WTC11 (cell line): ENCODE results near the gene CCL22. TPM values are rescaled to one million over a fixed set of nuclear protein-coding genes. Genes with fewer than 3 reads are reported as not detected.

ENCODE experiments used
- ATAC-seq: fragments of 200-7000 bp; cut with Tn5 transposase; 2 replicates; pipeline ENCODE4 v1.10.0; 2021; ENCODE audit warnings: mild to moderate bottlenecking, moderate library complexity
- CTCF ChIA-PET: fragments of 300-600 bp; sonication (Branson Sonifier 250); formaldehyde crosslinking; loops from one replicate; lab custom pipeline; 2021; ENCODE audit warnings: antibody characterized with exemption; lab: Charles Lee
- POLR2A ChIA-PET: fragments of 350-600 bp; sonication (Branson Sonifier 250); formaldehyde crosslinking; loops from one replicate; lab custom pipeline; 2021; ENCODE audit warnings: antibody characterized with exemption; lab: Charles Lee
- DNase-seq: peaks from one replicate; pipeline ENCODE4 v3.0.0; 2021; ENCODE audit warnings: low spot score
- H3K27ac Mint-ChIP-seq: 2 replicates; pipeline ENCODE4 v1.8.0; 2021; ENCODE audit warnings: mixed read lengths
- H3K27me3 Mint-ChIP-seq: 2 replicates; pipeline ENCODE4 v1.8.0; 2021; ENCODE audit warnings: low read depth, mild to moderate bottlenecking, moderate library complexity, mixed read lengths
- H3K36me3 Mint-ChIP-seq: 2 replicates; pipeline ENCODE4 v1.8.0; 2021; ENCODE audit warnings: mixed read lengths
- H3K4me1 Mint-ChIP-seq: 2 replicates; pipeline ENCODE4 v1.8.0; 2022; ENCODE audit warnings: mixed read lengths
- H3K4me3 Mint-ChIP-seq: 2 replicates; pipeline ENCODE4 v1.8.0; 2021; ENCODE audit warnings: mild to moderate bottlenecking, moderate library complexity, mixed read lengths
- H3K9me3 Mint-ChIP-seq: 2 replicates; pipeline ENCODE4 v1.8.0; 2021; ENCODE audit warnings: mixed read lengths
- ARID4B ChIP-seq: sonication (generic); formaldehyde crosslinking; IDR thresholded peaks from 2 replicates; pipeline ENCODE4 v1.8.0; 2023; ENCODE audit warnings: missing genetic modification reagents, mild to moderate bottlenecking, borderline replicate concordance
- ATF3 ChIP-seq: sonication (generic); formaldehyde crosslinking; conservative IDR thresholded peaks from 2 replicates; pipeline ENCODE4 v1.8.1; 2022; ENCODE audit warnings: mild to moderate bottlenecking, missing genetic modification reagents
- ATF6 ChIP-seq: sonication (generic); formaldehyde crosslinking; IDR thresholded peaks from 2 replicates; pipeline ENCODE4 v1.8.1; 2023; ENCODE audit warnings: mild to moderate bottlenecking, missing genetic modification reagents
- CBFB ChIP-seq: sonication (generic); formaldehyde crosslinking; IDR thresholded peaks from 2 replicates; pipeline ENCODE4 v1.8.1; 2022; ENCODE audit warnings: mild to moderate bottlenecking, low read depth, missing genetic modification reagents
- ELF4 ChIP-seq: sonication (generic); formaldehyde crosslinking; IDR thresholded peaks from 2 replicates; pipeline ENCODE4 v1.8.1; 2022; ENCODE audit warnings: low read depth, mild to moderate bottlenecking, moderate library complexity, missing genetic modification reagents
- ESRRA ChIP-seq: sonication (generic); formaldehyde crosslinking; IDR thresholded peaks from 2 replicates; pipeline ENCODE4 v1.8.1; 2022; ENCODE audit warnings: mild to moderate bottlenecking, missing genetic modification reagents, borderline replicate concordance
- ETV6 ChIP-seq: sonication (generic); formaldehyde crosslinking; IDR thresholded peaks from 2 replicates; pipeline ENCODE4 v1.8.1; 2022; ENCODE audit warnings: mild to moderate bottlenecking, missing genetic modification reagents
- FOXK1 ChIP-seq: sonication (generic); formaldehyde crosslinking; IDR thresholded peaks from 2 replicates; pipeline ENCODE4 v1.8.0; 2022; ENCODE audit warnings: mild to moderate bottlenecking, moderate library complexity, missing genetic modification reagents
- FOXP4 ChIP-seq: sonication (generic); formaldehyde crosslinking; IDR thresholded peaks from 2 replicates; pipeline ENCODE4 v1.8.0; 2022; ENCODE audit warnings: mild to moderate bottlenecking, missing genetic modification reagents
- HMGA2 ChIP-seq: fragments of 250-450 bp; sonication (Bioruptor Pico); IDR thresholded peaks from 2 replicates; pipeline ENCODE4 v1.4.0; 2021; ENCODE audit warnings: mild to moderate bottlenecking, moderate library complexity
- JAZF1 ChIP-seq: fragments of 250-450 bp; sonication (Bioruptor Pico); IDR thresholded peaks from 2 replicates; pipeline ENCODE4 v1.9.0; 2021; ENCODE audit warnings: moderate library complexity, mild to moderate bottlenecking, inconsistent platforms
- KAT7 ChIP-seq: sonication (generic); formaldehyde crosslinking; IDR thresholded peaks from 2 replicates; pipeline ENCODE4 v1.8.1; 2023; ENCODE audit warnings: missing genetic modification reagents, mild to moderate bottlenecking, borderline replicate concordance
- NFYB ChIP-seq: sonication (generic); formaldehyde crosslinking; conservative IDR thresholded peaks from 2 replicates; pipeline ENCODE4 v1.8.0; 2022; ENCODE audit warnings: low read depth, missing genetic modification reagents
- RELA ChIP-seq: sonication (generic); formaldehyde crosslinking; IDR thresholded peaks from 2 replicates; pipeline ENCODE4 v1.8.1; 2022; ENCODE audit warnings: missing genetic modification reagents, mild to moderate bottlenecking, borderline replicate concordance
- USF1 ChIP-seq: sonication (generic); formaldehyde crosslinking; IDR thresholded peaks from 2 replicates; pipeline ENCODE4 v1.8.0; 2022; ENCODE audit warnings: mild to moderate bottlenecking, missing genetic modification reagents
- ZNF232 ChIP-seq: sonication (generic); formaldehyde crosslinking; IDR thresholded peaks from 2 replicates; pipeline ENCODE4 v1.8.0; 2022; ENCODE audit warnings: mild to moderate bottlenecking, missing genetic modification reagents
- ZNF423 ChIP-seq: fragments of 250-450 bp; sonication (Bioruptor Pico); IDR thresholded peaks from 2 replicates; pipeline ENCODE4 v2.1.2; 2022; ENCODE audit warnings: mild to moderate bottlenecking, moderate library complexity
- ZNF425 ChIP-seq: fragments of 250-450 bp; sonication (Bioruptor Pico); conservative IDR thresholded peaks from 2 replicates; pipeline ENCODE4 v1.9.0; 2021; ENCODE audit warnings: mild to moderate bottlenecking
- ZNF532 ChIP-seq: fragments of 250-450 bp; sonication (Bioruptor Pico); IDR thresholded peaks from 2 replicates; pipeline ENCODE4 v1.9.0; 2021; ENCODE audit warnings: mild to moderate bottlenecking, borderline replicate concordance
- total RNA-seq: library from RNA; stranded (reverse); gene quantifications from 3 replicates; pipeline ENCODE4 v1.2.3, GENCODE V29; 2021

The CCL22 gene
- total RNA-seq, 1 experiment from 2014 or later: 0.35 TPM

GRCh38 chr16:57389087-57389468 lies 30.5 kb downstream of the CCL22 start:
- no peak for TF ChIP-seq ZNF532 (CRISPR knock-in tag)
- no peak for TF ChIP-seq ATF6 (CRISPR knock-in tag)
- no peak for TF ChIP-seq FOXK1 (CRISPR knock-in tag)
- TF ChIP-seq FOXP4 (CRISPR knock-in tag): no peak
- TF ChIP-seq CBFB (CRISPR knock-in tag): no peak
- TF ChIP-seq USF1: no peak
- no peak for TF ChIP-seq ZNF425 (CRISPR knock-in tag)
- TF ChIP-seq ZNF232 (CRISPR knock-in tag): no peak
- TF ChIP-seq ZNF423 (CRISPR knock-in tag): no peak
- no peak for TF ChIP-seq ELF4 (CRISPR knock-in tag)
- no peak for TF ChIP-seq JAZF1 (CRISPR knock-in tag)
- no peak for TF ChIP-seq KAT7 (CRISPR knock-in tag)
- no peak for TF ChIP-seq ESRRA (CRISPR knock-in tag)
- Mint-ChIP-seq H3K36me3 (no peaks in the 10 kb centered on the region), H3K27ac (no peak overlapping the region), H3K4me3 (no peak overlapping the region), H3K4me1 (peaks cover 3% of the 10 kb centered on the region; the same call in 1 of the 2 replicates), H3K27me3 (peaks cover 4% of the 10 kb centered on the region), H3K9me3 (peaks cover 5% of the 10 kb centered on the region)
- POLR2A ChIA-PET: no interaction called here
- ATAC-seq: no peak
- DNase-seq: no peak
- CTCF ChIA-PET: no interaction called here

- Mint-ChIP-seq H3K27me3 (peaks cover 8% of the 10 kb centered on the region), H3K4me3 (no peak overlapping the region), H3K4me1 (peaks cover 3% of the 10 kb centered on the region; the same call in 1 of the 2 replicates), H3K9me3 (peaks cover 13% of the 10 kb centered on the region), H3K36me3 (no peaks in the 10 kb centered on the region), H3K27ac (no peak overlapping the region)
- CTCF ChIA-PET: interaction anchor here (1.2 to 5.5 kb wide), 2 partner anchors 27 kb away, joined by 4 to 27 read pairs; no protein-coding TSS in a partner anchor
- no peak for DNase-seq
- no peak for ATAC-seq
- POLR2A ChIA-PET: no interaction called here
- TF ChIP-seq ATF3 (CRISPR knock-in tag) (no peak), NFYB (CRISPR knock-in tag) (no peak), ARID4B (CRISPR knock-in tag) (no peak), RELA (CRISPR knock-in tag) (no peak), ETV6 (CRISPR knock-in tag) (no peak), HMGA2 (CRISPR knock-in tag) (no peak)
Observed at GRCh38 chr16:57390636-57391295, 32.2 kb downstream of the CCL22 start.
